NCI-H187 (cell line): Measurements from ENCODE around the gene SH3PXD2A.

ENCODE experiments used
- DNase-seq, 2 experiments: peaks; one replicate each; lab custom pipeline; 2025; lab: John Stamatoyannopoulos, UW

SH3PXD2A gene

GRCh38 chr10:103562383-103562782, 293.0 kb downstream of the SH3PXD2A start:
- DNase-seq, result no peak

DNA sequence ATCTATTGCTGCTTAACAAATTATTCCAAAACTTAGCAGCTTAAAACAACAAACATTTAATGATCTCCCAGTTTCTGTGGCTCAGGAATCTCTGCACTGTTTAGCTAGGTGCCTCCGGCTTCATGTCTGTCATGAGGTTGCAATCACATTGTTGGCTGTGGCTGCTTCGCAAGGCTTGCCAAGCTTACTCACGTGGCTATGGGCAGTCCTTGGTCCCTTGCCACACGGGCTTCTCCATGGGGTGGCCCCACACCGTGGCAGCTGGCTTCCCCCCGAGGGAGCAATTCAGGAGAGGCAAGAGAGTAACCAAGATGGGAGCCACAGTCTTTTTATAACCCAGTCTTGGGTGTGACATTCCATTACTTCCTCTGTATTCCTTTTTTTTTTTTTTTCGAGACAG, 294.5 kb downstream of the SH3PXD2A start:
- DNase-seq, result no peak

GRCh38 chr10:103559776-103560175, 295.6 kb downstream of the SH3PXD2A start:
- DNase-seq, result no peak

- DNase-seq, result no peak
Measured at GRCh38 chr10:103558911-103559310, 296.5 kb downstream of the SH3PXD2A start.

DNA sequence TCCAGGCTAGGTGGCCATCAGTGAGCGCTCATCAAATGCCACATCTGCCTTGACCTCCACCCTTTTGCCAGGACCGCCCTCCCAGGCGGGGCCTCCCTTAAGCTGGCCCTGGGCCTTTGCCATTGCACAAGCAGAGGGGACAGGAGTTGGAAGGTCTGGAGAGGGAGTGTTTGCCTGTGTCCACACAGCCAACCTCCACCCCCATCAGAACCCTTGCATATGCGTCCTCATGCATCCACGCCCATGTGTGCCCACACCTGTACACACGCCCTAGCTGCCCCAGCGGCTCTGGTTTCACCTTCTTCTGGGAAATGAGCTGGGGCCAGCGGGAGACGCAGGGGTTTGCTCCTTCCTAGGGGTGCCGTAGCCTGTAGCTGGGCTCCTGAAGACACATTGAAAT, 297.9 kb downstream of the SH3PXD2A start:
- no peak for DNase-seq

- no peak for DNase-seq
Measured at GRCh38 chr10:103556383-103557007, 298.9 kb downstream of the SH3PXD2A start.

DNA sequence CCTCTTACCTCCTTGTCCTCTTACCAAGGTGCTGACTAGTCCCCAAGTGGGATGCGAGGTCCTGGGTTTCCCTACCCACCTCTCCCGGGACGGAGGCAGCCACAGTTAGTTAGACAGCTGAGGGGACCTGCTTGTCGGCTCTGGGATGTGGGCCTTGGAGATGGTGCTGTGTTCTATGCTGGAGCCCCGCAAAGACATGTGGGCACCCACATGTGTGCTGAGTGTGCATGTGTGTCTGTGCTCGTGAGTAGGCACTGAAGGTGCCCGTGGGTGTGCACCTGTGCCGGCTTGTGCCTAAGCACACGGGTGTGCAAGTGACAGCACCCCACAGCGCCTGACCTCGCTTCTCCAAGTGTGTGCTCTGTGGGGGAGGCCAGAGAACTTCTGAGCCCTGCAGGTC, 299.7 kb downstream of the SH3PXD2A start:
- DNase-seq, result no peak

GRCh38 chr10:103555325-103555649, 300.1 kb downstream of the SH3PXD2A start:
- DNase-seq, result no peak

GRCh38 chr10:103554488-103555324, 300.7 kb downstream of the SH3PXD2A start:
- peak in 1 of 2 experiments; percentile 56 for DNase-seq

GRCh38 chr10:103553743-103554487, 301.5 kb downstream of the SH3PXD2A start:
- no peak for DNase-seq

DNA sequence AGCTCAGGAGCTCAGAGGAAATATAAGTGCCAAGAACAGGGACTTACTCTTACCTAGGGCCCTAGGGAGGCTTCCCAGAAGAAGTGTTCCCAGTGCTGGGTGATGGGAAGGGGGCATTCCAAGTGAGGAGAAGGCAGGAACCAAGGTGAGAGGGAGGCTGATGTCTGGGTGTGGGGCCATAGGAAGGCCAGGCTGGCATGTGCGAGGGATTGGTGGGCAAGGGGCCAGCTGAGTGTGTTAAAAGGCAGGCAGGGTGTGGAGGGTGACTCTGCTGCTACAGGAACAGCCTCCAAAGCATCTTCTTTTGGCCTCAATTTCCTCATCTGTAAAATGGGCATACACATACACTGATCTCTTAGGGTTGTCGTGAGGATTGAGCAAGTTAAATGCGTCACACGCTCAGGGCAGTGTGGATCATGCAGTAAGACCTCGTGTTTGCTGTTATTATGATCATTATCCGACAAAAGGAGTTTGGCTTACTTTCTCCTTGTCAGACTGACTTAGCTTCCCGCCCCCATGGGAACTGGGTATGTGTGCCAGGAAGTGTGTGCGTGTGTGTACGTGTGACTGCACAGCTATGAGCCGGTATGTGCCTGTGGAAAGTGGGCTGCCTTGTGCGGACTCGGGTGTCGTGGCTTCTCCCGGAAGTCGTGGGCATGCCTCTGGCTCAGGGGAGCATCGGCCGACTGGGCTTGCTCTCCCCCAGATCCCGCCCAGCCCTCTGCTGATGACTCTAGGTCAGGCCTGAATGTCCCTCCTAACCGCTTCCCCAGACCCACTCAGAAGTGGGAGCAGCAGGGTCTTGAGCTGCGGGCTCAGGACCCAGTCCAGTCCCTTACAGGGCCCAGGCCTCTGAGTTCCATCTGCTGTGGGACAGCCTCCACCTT, 302.3 kb downstream of the SH3PXD2A start:
- DNase-seq, result no peak

DNA sequence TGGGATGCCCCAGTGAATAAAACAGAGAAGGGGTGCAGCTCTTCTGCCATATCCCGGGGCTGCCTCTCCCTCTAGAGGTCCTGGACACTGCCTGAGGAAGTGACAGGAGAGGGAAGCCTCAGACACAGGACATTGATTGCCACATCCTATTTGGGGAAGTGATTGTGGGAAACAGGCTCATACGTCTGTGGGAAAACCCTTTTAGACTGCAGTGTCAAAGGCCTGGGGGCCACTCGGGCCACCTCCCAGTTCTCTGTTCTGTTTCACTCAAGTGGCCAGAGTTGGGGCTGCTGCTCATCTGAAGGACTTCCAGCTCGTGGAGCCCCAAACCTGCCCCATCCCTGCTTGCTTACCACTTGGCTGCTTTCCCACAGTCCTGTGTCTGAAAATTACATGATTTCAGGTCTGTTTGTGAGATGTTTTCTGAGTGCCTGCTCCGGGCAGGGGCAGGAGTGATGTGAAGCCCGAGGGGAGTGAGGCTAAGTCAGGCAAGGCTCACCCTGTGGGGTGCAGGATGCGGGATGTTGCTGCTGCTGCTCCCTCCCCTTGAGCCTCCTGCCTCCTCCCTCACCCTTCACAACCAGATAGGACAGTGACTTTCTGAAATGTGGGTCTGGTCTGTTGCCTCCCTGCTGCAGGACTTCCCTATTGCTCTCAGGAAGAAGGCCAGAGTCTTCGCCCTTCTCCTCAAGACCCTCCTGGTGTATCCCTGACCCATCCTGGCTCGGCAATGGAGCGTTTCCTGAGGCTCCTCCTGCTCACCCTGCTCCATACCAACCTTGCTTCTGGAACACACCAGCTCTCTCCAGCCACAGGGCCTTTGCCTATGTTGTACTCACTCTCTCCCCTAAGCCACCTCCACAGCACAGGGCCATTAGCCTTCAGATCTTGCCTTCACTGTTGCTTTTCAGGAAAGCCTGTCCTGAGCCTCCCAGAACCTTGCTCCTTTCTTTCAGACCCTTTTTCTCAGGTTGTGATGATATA, 303.5 kb downstream of the SH3PXD2A start:
- DNase-seq, result no peak

DNA sequence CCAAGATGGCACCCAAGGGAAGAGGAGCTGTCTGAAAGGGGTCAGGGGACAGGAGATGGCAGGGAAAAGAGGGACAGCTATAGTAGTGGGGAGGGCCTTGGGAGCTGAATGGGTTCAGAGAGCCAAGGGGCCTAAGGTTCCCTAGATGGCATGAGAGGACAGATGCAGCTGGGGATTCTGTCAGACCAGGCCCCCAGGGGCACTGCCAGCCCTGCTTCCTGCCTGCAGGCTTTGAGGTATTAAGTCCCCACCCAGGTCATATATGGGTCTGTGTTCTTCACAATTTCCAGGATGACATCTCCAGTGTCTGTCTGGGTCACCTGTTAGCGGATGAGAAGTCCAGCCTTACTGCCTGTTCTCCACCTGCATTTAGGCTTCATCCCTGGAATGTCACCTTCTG, 305.1 kb downstream of the SH3PXD2A start:
- no peak for DNase-seq

GRCh38 chr10:103549349-103549685, 306.1 kb downstream of the SH3PXD2A start:
- no peak for DNase-seq

- peak; percentile 45 to 79 for DNase-seq
Measured at GRCh38 chr10:103548581-103549348, 306.6 kb downstream of the SH3PXD2A start.

GRCh38 chr10:103548006-103548405, 307.4 kb downstream of the SH3PXD2A start:
- DNase-seq, result no peak

GRCh38 chr10:103547391-103547946, 307.9 kb downstream of the SH3PXD2A start:
- no peak for DNase-seq

DNA sequence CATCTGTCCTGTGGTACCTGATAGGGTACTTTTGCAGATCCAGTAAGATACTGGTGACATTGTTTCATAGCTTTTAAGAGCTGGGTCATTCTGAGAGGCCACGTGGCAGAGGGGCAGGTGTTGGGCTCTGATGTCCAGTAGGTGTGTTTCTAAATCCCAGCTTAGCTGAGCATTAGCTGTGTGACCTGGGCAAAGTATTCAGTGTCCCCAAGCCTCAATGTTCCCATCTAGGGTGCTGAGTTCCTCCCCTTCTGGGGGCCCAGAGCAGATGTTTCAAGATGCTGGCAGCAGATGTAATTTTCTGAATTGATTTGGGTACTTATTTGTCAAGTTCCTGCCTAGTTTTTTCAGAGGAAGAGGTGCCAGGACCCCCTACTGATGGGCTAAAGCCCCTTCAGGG, 309.0 kb downstream of the SH3PXD2A start:
- DNase-seq, result no peak

DNA sequence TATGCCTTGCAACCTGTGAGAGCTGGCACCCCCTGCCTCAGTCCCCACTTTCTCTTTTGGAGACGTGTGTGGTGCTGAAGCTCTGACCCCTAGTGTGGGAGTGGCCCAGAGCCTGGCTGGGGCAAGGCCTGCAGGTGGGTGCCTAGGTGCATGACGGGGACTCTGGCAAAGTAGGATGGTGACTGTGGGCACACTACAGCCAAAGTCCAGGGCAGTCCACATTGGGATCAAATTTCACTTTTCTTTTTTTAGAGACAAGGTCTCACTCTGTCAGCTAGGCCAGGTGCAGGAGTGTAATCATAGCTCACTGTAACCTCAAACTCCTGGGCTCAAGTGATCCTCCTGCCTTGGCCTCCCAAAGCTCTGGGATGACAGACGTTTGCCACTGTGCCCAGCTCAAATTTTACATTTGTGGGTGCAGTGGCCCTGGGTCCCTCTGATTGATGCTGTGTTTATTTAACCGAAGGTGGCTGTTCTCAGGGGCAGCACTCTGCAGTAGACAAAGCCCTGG, 309.6 kb downstream of the SH3PXD2A start:
- no peak for DNase-seq

GRCh38 chr10:103545366-103545765, 310.0 kb downstream of the SH3PXD2A start:
- no peak for DNase-seq
